ENCODE results near the gene CYP4F3.

CYP4F3 gene

DNA sequence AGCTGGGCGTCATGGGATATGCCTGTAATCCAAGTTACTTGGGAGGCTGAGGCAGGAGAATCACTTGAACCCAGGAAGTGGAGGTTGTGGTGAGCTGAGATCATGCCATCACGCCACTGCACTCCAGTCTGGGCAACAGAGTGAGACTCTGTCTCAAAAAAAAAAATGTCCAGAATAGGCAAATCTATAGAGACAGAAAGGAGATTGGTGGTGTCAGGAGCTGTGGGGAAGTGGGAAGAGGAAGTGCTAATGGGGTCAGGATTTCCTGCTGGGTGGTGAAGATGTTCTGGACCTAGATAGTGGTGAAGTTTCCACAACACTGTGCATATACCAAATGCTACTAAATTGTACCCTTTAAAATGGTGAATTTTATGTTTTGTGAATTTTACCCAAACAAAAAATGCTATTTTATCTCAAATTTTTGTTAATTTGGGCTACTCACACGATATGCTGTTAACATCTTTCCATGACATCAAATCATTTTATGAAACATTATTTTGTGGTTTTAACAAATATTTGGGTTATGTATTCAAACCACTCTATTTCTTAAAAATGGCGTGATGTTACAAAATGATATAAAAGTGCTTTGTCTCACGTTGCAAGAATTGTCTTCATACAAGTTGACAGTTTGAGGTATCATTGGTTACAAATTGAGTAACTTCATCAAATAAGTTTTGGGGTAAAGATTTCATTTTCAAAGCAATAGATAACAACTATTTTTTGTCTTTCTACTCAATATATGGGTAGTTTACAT lies 7.4 kb upstream of the CYP4F3 start:
- TF ChIP-seq, protein P1, sequence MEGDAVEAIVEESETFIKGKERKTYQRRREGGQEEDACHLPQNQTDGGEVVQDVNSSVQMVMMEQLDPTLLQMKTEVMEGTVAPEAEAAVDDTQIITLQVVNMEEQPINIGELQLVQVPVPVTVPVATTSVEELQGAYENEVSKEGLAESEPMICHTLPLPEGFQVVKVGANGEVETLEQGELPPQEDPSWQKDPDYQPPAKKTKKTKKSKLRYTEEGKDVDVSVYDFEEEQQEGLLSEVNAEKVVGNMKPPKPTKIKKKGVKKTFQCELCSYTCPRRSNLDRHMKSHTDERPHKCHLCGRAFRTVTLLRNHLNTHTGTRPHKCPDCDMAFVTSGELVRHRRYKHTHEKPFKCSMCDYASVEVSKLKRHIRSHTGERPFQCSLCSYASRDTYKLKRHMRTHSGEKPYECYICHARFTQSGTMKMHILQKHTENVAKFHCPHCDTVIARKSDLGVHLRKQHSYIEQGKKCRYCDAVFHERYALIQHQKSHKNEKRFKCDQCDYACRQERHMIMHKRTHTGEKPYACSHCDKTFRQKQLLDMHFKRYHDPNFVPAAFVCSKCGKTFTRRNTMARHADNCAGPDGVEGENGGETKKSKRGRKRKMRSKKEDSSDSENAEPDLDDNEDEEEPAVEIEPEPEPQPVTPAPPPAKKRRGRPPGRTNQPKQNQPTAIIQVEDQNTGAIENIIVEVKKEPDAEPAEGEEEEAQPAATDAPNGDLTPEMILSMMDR (IDR thresholded peaks at IDR 0.05; ENCODE audit: low read depth, low read length, missing control alignments) = no peak
- H3K4me3 ChIP-seq (ENCODE audit: low read depth, low read length) = no peak overlapping the region
- no peak for DNase-seq (ENCODE audit: low read depth)

DNA sequence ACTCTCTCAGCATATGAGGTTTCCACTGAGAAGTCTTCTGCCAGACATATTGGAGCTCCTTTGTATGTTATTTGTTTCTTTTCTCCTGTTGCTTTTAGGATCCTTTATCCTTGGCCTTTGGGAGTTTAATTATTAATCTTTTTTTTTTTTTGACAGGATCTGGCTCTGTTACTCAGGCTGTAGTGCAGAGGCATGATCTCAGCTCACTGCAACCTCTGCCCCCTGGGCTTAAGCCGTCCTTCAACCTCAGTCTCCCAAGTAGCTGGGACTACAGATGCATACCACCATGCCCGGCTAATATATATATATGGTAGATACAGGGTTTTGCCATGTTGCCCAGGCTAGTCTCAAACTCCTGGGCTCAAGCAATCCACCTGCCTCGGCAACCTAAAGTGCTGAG lies 6.6 kb upstream of the CYP4F3 start:
- no peak for DNase-seq (ENCODE audit: low read depth)
- no peak overlapping the region for H3K4me3 ChIP-seq (ENCODE audit: low read depth, low read length)
- TF ChIP-seq, protein P1 (IDR thresholded peaks at IDR 0.05; ENCODE audit: low read depth, low read length, missing control alignments) = no peak

- H3K4me3 ChIP-seq (ENCODE audit: low read depth, low read length) = no peak overlapping the region
- no peak for DNase-seq (ENCODE audit: low read depth)
- TF ChIP-seq, protein P1 (IDR thresholded peaks at IDR 0.05; ENCODE audit: low read depth, low read length, missing control alignments) = no peak
Measured at GRCh38 chr19:15635016-15635805, 5.5 kb upstream of the CYP4F3 start.

GRCh38 chr19:15636026-15636425 lies 4.7 kb upstream of the CYP4F3 start:
- DNase-seq (ENCODE audit: low read depth) = no peak
- TF ChIP-seq, protein P1 (IDR thresholded peaks at IDR 0.05; ENCODE audit: low read depth, low read length, missing control alignments) = no peak
- no peak overlapping the region for H3K4me3 ChIP-seq (ENCODE audit: low read depth, low read length)

- TF ChIP-seq, protein P1 (IDR thresholded peaks at IDR 0.05; ENCODE audit: low read depth, low read length, missing control alignments) = no peak
- no peak overlapping the region for H3K4me3 ChIP-seq (ENCODE audit: low read depth, low read length)
- no peak for DNase-seq (ENCODE audit: low read depth)
Measured at GRCh38 chr19:15639596-15639995, 1.1 kb upstream of the CYP4F3 start.

DNA sequence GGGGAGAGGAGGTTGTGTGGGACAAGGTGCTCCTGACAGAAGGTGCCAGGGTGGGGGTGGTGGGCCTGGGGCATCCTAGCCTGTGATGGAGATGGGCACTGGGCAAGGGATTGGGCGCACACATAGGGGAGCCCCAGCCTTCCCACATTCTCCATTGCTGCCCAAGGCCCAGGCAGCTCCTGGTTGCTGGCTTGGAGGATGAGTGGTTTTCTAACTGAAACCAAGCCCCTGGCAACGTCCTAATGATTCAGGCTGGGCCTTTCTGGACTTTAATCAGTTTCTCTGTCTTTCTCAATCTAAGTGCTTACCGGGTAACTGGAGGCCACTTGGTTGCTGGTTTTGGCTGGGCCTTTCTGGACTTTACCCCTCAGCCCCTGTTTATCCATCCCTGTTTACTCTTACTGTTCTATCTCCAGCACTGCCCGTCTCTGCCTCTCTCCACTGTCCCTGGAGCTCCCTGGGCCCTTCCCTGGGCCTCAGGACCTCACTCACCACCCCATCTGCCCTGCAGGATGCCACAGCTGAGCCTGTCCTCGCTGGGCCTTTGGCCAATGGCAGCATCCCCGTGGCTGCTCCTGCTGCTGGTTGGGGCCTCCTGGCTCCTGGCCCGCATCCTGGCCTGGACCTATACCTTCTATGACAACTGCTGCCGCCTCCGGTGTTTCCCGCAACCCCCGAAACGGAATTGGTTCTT lies 354 bp downstream of the CYP4F3 start:
- DNase-seq (ENCODE audit: low read depth) = no peak
- no peak overlapping the region for H3K4me3 ChIP-seq (ENCODE audit: low read depth, low read length)
- TF ChIP-seq, protein P1 (IDR thresholded peaks at IDR 0.05; ENCODE audit: low read depth, low read length, missing control alignments) = no peak

Measured in GM12864 (cell line).